COLO668 (cell line): ENCODE measurements around the gene CCDC188.
A peak's percentile ranks its signal among the peaks of the same experiment; 100 is the strongest.
"Not testable (repeated sequence)": the region's sequence is repeated elsewhere in the genome, so short reads cannot be mapped to it uniquely, and the experiment has no call there.

Experiments
- DNase-seq: peaks from one replicate; lab custom pipeline; 2025; ENCODE audit not compliant: unreplicated experiment; lab: John Stamatoyannopoulos, UW

Gene CCDC188

DNA sequence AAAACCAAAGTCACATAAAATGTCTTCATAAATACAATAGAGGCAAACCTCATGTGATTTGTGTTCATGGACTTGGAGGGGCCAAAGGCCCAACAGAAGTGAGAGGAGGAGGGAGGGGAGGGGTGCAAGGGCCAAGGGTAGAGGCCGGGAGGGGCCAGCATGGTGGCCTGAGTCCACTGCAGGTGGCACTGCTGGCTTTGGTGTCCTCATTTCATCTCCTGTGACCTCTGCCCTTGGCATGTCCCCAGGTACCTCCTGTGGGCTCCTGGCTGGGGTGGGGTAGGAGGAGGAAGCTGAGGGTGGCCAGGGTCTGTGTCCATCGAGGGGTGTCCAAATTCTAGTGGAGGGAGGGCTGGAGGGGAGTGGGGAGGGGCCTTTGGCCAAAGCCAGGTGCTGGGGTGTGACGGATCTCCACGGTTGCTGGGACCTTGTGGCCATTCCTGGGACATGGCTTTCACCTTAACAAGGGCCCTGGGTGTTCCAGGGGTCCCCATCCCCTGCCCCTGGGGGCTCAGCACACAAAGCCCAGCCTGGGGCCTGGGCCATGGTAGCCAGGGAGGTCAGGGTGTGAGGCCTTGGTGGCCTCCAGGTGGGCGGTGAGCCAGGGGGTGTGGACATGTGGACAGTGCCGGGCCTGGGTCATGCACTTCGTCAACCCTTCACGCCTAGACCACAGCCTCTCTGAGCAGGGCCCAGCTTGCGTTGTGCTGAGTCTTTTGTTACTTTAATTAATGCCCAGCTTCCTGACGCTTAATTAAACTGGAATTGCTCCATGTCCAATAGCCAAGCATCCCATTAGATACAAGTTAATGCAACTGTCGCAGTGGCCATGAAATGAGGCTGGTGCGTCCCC, 20.7 kb upstream of the CCDC188 start:
- DNase-seq, result no peak

DNA sequence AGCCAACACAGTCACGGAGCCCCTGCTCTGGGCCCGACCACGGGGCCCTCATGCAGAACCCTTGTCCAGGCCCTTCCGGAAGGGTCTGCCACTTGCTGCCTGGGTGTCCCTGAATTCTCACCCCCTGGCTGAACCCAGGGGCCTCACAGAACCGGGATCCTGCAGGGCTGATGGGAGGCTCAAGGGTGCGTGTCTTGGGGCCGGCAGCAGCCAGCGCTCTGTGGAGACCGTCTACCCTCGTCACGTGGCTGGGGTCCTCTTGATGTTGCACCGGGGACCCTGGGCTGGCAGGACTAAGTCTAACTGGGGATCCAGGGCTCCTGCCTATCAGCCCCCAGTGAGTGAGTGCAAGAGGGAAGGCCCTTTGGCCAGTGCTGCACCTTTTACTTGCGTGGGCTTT, 19.3 kb upstream of the CCDC188 start:
- no peak for DNase-seq

DNA sequence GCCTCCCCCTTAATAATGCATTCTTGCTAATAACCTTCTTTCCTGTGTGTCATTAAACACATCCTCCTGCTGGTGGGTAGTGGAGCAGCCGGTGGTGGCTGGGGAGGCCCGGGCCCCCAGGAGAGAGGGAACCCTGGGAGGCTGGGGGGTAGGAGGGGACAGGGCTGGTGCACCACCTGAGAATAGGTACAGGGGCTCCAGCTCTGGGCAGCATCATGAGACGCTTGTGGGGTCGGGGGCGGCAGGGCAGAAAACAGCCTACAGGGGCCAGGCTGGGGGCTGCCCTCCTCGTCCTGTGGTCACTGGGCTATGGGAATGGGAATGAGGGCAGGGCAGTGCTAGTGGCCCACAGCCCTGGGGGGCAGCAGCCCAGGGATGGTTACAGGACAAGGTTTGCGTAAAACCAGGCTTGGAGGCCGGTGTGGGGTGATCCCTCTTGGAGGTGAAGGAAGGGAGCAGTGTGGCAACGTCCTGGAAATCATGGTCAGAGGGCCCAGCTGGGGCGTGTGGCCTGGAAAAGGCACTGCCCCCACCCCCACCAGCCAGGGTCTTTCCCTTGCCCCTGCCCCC, 18.5 kb upstream of the CCDC188 start:
- no peak for DNase-seq

DNA sequence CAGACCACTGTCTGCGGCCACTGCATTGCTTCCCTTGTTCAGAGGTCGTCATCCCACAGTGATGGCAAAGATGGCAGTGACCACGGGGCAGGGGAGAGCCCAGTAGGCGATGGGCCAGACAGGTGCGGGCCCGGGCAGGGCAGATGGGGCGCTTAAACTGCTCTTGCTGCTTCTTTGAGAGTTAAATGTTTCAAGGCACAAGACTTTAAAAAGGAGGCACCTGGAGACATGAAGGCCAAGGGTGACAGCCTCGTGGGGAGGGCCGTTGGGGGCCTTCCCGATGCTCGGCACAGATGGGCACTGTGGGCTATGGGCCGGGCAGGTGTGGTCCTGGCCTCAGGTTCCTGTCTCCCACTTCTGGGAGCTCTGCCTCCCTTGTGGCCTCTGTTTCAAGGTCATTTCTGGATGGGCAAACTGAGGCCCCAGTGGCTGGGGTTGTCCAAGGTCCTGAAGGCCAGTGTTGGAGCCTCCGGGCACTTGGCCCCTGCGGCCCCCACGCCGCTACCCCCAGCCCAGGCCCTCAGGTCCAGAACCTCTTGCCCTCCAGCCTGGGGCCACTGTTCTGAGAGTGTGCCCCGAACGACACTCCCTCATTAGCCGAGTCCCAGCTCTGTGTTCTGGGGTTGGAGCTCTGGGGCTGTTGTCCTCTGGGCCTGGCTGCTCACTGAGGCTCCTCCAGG, 16.9 kb upstream of the CCDC188 start:
- DNase-seq, result no peak

DNA sequence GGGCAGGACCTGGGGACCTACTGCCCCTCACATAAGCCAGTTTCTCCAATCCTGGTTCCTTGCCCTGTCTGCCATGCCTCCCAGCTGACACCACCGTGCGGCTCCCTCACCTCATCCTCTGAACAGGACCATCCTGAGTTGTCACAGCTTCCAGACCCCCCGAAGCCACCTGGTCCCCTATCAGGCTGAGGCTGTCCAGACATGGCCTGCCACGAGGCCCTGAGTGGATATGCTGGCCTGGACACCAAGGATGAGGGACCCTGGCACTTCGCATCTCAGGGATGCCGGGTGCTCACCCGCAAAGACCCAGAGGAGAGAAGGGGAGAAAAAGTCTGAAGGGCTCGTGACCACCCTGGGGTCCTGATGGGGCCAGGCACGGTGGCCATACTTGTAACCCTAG, 15.8 kb upstream of the CCDC188 start:
- DNase-seq, result no peak

DNA sequence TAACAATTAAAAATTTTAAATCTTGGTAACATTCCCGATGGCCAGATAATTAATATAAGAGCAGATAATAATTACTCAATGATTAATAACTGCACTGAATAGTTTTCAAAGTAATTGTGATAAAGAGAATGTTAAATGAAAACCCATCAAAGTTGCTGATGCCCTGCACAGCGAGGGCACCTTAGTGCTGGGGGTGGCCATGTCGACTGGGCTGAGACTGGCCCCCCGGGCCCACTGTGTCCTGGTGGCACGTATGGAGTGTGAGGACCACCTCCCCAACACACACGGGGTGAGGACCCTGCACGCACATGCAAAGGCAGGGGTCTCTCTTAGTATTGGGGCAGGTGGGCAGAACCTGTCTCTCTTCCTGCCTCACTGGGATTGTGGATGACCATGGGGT, 15.1 kb upstream of the CCDC188 start:
- DNase-seq, result no peak

DNA sequence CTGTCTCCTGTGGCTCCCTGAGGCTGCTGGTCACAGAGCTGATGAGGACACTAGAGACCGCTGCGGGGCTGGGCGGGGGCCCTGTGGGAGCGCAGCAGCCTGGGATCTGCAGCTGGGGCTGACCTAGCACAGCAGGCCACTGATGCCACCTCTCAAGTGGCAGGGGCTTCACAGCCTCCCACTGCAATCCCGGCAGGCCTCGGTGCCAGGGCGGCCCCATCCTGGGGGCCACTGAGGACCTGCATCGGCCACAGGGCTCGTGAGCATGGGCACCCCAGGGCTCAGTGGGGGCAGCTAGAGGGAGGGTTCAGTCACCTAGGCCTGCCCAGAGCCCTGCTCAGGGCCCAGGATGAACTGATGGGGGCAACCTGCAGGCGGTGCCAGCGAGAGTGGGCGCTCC, 14.6 kb upstream of the CCDC188 start:
- no peak for DNase-seq

DNA sequence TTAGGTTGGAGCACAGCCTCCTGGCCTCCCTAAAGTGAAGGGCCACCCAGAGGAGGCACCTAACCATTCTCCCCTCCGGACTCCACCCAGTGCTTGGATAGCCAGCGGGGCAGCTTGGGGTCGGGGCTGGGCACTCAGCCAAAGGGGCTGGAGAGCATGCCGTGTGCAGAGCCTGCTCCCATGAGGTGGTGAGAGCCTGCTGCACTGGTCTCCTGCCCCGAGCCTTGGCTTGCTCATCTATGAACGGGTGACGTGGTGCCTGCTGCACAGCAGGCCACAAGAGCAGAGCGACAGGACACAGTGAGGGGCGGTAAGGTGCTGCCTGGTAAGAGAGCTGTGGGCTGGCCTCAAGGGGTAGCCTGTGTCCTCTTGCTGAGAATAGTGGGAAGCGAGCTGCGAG, 14.0 kb upstream of the CCDC188 start:
- no peak for DNase-seq

DNA sequence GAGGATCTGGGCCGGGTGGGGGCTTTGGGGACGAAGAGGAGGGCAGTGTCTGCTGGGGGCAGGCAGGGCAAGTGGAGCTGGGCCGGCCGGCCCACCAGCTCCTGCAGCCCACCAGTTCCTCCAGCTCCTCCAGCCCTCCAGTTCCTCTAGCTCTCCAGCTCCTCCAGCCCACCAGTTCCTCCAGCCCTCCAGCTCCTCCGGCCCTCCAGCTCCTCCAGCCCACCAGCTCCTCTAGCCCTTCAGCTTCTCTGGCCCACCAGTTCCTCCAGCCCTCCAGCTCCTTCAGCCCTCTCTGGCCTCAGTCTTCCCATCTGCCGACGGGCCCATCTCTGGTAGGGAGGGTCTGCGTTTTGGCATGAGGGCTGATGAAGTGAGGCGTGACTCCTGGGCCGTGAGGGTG, 9.2 kb upstream of the CCDC188 start:
- no peak for DNase-seq

DNA sequence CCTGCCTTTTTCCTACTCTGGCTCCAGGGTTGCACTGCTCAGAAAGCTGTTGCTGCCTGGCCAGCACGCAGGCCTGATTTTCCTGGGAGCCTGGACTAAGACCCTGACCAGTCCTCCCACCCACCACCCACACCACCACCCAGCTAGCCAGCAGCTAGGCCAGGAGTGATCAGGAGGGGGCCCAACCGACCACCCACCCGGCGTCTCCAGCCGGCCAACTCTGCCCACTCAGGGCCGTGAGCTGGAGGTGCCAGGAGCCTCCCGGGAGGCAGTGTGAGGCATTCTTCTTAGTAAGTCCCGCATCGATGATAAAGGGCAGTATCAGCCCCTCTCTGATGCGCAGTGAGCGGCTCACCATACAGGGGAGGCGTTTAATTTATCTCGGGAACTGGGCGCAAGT, 8.7 kb upstream of the CCDC188 start:
- DNase-seq, result not testable (repeated sequence)

DNA sequence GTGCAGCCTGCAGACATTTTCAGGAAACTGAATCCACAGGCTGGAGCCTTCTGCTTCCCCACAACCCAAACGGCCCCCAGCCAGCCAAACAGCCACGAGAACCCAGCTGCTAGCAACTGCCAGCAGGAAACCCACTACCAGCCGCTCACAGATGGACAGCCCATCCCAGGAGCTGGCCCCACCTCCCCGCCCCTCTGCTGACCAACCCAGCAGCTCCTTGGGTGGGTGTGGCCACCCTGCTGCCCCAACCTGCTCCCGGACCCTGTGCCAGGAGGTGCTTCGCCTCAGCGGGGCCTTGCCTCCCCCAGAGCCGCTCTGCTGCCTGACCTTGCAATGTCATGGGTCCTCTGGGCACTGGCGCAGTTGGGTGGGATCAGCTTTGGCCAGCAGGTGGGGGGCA, 8.2 kb upstream of the CCDC188 start:
- DNase-seq, result no peak

DNA sequence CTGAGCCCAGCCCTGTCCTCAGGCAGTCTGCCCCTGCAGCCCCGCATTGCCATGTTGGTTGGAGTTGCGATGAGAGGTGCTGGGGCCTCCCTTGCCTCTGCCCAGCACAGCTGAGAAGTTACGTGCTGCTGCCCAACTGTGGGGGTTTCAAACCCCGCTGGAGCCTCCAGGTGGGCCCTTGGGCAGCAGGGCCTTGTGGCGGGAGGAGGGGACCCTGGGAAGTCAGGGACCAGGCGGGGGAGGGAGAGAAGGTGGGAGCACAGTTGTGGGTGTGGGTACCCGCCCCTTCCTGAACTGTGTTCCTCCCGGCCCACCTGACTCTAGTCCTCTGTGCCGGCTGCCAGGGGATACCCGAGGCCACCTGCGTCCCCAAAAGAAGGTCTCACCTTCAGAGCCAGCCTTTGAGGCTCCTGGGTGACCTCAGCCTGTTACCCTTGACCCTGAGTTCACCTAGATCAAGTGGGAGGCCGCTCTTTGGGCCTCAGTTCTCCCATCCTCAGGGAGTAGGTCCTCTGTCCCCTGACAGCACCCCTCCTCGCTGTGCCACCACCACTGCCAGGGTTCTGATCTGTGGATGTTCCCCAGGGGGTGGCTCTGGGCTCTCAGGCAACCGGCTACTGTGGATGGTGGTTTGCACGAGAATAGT, 7.7 kb upstream of the CCDC188 start:
- DNase-seq, result no peak

DNA sequence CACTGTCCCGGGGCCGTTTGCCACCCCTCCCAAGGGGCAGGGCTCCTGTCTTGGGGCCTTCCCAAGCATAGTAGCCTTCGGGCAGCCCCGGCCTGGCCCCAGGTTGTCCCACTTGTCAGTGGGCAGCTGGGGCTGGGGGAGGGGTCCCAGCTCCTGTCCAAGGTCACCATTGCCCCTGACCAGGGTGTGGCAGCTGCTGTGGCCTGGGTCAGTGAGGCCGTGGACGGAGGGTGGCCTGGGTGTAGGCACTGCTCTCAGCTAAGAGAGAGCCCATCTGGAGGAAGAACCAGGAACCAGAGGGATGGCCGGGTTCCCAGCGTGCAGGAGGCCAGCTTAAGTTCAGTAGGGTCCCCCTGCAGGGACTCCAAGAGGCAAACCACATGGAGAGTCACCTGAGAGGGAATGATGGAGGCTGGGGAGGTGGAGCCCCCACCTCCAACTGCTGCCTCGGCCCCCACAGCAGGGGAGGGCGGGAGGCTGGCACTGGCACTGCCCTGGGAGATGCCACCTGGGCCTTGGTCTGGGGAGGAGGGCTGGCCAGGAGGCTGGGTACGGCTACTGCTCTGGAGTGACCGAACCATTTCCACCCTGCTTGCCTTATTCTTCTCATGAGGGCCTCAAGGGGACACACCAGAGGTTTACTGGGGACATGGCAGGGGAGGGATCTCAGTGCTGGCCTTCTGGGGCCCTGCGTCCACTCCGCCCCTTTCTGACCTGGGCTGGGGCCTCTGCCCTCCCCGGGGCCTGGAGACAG, 6.8 kb upstream of the CCDC188 start:
- no peak for DNase-seq

DNA sequence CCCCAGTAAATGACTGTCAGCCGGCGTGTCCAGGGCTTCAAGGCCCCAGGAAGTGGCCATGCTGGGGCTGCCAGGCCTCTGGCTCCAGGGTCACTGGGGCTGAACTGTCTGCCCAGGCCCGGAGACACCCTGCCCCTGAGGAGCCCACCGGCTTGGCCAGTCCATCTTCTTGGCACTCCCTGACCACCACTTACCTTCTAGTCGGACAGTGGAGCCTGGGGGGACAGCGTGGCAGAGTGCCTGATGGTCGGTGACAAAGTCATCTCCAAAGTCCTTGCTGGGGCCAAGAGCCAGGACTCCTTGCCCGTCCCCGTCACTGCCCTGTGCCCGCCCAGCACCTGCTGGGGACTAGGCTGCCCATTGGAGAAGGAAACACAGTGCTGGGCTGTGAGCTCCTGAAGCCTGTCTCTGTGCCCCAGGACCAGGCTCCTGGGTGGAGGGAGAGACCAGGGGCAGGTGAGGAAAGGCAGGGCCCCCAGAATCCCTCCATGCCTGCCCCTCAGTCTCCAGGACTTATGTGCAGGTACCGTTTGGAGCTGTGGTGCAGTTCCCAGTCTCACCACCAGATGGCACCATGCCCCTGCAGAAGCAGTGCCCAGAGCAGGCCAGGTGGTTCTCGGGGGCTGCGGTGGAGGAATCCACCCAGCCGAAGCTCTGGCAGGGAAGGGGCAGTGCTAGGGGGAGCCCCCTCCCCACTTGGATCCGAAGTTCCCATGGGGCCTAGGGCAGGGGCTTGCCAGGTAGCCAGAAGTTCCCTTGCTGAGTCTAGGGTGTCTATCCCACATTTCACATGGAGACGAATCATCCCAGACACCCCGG, 6.0 kb upstream of the CCDC188 start:
- DNase-seq, result peak; percentile 72

DNA sequence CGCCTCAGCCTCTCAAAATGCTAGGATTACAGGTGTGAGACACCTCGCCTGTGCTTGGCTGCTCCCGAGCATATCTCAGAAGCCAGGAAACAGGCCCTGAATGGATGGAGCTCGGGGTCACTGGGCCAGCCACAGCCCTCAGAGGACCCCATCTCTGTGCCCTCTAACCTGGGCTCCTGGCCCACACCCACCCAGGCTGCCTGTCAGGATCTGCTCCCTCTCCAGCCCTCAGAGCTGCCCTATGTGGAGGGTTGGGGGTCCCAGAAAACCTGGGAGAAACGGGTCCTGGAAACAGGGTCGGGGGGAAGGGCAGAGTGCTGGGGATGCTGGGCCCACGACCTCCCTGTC, 5.2 kb upstream of the CCDC188 start:
- DNase-seq, result no peak

DNA sequence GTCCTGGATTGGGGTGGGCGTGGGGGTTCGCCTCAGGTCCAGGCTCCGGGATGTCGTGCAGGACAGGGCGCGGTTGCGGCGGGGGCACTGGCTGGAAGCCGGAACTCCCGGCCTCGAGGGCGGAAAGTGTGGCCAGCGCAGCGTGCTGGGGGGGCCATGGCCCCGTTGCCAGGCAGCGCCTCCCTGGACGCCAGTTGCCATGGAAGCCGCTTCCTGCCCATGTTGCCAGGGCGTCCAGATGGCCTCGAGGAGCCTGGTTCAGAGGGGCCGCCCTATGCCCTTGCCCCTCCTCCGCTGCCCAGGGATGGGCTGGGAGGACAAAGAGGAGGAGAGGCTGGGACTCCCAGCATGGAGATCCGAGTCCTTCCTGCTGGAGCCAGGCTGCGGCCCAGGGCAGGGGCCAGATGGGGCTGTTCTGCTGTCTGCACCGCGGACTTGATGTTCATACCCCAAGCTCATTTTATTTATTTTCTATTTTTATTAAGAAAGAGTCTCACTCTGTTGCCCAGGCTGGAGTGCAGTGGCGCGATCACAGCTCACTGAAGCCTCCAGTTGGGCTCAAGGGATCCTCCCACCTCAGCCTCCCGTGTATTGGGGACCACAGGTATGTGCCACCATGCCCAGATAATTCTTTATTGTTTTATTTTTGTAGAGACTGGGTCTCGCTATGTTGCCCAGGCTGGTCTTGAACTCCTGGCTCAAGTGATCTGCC, 4.6 kb upstream of the CCDC188 start:
- DNase-seq, result peak; percentile 91

DNA sequence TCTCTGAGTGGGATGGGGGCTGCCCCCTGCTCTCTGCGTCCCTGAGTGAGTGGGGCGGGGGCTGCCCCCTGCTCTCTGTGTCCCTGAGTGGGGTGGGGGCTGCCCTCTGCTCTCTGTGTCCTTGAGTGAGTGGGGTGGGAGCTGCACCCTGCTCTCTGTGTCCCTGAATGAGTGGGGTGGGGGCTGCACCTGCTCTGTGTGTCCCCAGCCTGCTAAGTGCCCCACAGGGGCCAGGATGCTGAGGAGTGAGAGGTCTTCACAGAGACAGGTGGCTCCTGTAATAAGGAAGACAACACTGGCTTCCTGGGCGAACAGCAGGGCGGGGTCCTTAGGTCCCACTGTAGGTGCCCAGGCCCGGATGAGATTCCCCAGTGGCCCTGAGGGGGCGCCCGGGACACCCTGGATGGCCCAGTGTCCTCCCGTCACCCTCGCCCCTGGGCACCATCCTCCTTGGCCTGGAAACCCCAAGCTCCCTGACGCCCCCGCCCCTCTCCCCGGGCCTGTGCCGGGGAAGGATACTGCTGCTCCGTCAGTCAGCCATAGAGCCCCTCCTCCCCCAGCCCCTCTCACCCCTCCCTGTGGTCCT, 3.8 kb upstream of the CCDC188 start:
- DNase-seq, result peak; percentile 61

DNA sequence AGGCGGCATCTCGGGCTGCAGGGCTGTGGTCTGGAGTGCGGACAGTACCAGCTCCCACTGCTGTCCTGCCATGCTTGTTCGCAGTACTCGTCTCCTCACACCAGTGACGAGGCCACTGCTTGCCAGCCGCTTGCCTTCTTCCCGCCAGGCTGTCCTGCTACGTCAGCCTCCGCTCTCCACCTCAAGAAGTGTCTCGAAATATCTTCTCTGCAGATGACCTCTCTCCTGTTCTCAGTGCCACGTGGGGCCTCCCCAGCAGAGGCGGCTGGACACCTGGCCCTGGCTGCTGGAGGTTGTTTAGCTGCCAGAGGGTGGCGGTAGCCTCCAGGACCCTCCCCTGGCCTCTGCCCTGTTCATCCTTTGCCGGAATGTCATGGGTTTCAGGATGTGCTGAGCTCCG, 3.1 kb upstream of the CCDC188 start:
- DNase-seq, result no peak

DNA sequence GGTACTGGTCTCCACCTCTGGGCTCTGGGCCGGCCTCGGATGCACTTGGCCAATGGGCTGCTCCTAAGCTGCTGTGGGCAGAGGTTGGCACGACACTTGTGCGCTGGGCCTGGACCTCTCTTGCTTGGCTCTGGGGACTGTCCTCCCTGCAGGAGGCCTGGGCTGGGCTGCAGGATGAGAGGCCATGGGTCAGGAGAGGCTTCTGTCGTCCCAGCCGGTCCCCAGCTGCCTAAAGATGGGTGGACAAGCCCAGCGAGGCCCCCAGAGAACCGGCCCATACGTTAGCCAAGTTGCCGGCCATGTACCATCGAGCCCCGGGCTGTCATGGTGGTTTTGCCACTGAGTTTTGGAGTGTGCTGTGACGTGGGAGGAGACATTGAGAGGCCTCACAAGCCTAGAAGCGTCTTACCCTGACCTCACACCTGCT, 1.6 kb upstream of the CCDC188 start:
- DNase-seq, result no peak

DNA sequence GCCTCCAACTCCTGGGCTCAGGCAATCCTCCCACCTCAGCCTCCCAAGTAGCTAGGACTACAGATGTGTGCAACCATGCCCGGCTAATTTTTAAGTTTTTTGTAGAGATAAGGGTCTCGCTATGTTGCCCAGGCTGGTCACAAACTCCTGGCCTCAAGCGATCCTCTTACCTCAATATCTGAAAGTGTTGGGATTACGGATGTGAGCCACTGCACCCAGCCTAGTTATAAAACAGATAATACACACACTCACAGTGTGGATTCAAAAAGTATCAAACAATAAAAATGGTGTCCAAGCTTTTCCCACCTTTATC, 377 bp upstream of the CCDC188 start:
- no peak for DNase-seq
